Stimulated activated naive B cell treated with anti-CD40 and anti-IgM and Interleukin-4, amounts not matched to agents 10 μg/mL and 1 μg/mL and 100 μg/mL, for 72 hours (primary cell): ENCODE data around the gene KCNC4.

ENCODE experiments used
- ATAC-seq, 2 donors: fragments of 150-1000 bp; cut with Tn5 transposase; replicated peaks; 2 replicates each; pipeline ENCODE4 v1.10.0; 2021; ENCODE audit warnings: moderate library complexity in 1 of 2
- DNase-seq: peaks from one replicate; pipeline ENCODE4 v3.0.0; 2021
- H3K27ac Mint-ChIP-seq: one replicate; pipeline ENCODE4 v1.8.0; 2022; ENCODE audit warnings: mild to moderate bottlenecking, mixed read lengths
- H3K27me3 Mint-ChIP-seq, 2 donors: one replicate each; pipeline ENCODE4 v1.8.0; 2022; ENCODE audit warnings: mixed read lengths in 2 of 2
- H3K36me3 Mint-ChIP-seq, 2 donors: one replicate each; pipeline ENCODE4 v1.8.0; 2022; ENCODE audit warnings: mixed read lengths in 2 of 2, mild to moderate bottlenecking in 1 of 2
- H3K4me1 Mint-ChIP-seq, 2 donors: one replicate each; pipeline ENCODE4 v1.8.0; 2022; ENCODE audit warnings: mixed read lengths in 2 of 2, mild to moderate bottlenecking in 1 of 2
- H3K4me3 Mint-ChIP-seq, 2 donors: one replicate each; pipeline ENCODE4 v1.8.0; 2022; ENCODE audit warnings: mild to moderate bottlenecking in 2 of 2, mixed read lengths in 2 of 2, moderate library complexity in 1 of 2
- H3K9me3 Mint-ChIP-seq, 2 donors: one replicate each; pipeline ENCODE4 v1.8.0; 2022; ENCODE audit warnings: mixed read lengths in 2 of 2, mild to moderate bottlenecking in 1 of 2

Gene KCNC4

DNA sequence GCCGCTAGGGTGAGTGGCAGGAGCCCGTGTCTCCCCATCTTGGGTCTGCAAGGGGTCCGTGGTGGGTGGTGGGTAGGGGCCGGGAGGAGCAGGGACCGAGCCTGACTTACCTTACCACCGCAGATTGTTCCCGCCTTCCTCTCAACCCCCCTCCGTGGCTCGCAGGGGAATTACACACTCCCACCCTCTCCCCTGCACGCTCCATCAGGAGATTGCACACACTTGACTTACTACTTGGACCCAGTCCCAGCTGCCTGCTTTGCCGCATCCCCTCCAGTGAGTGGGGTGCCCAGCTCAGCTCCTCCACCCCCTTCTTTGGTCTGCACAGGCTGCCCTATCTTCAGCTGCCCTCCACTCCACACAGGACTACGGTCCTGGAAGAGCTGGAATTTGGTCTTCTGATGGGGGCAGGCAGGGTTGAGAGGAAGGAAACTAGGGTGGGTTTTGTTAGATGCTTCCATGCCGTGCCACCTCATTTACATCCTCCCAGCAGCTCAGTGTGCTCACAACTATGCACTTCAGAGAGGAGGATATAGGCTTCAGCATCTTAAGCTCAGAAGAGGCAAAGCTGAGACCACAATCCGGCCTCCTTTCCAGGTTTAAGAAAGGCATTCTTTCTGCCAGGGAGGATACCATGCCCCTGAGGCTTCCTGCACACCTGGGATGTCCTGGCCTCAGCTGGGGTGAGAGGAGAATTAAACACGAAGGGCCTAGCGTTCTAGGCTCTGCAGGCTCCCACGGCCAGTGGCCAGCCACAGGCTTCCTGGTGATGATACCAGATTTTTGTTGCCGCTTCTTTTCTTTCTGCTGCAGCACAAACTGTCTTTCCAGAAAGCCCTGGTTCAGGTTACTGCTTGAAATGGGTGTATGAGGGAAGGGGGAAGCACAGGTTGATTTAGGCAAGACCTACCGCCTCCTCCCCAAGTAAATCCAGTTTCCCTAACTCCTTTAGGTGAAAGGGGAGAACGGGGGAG lies 2.3 kb downstream of the KCNC4 start:
- Mint-ChIP-seq H3K4me3 (peak overlapping the region; percentile 73 to 75), H3K36me3 (no peaks in the 10 kb centered on the region), H3K27me3 (peaks cover 0 to 6% of the 10 kb centered on the region in 2 donors), H3K4me1 (peaks cover 22 to 56% of the 10 kb centered on the region in 2 donors), H3K9me3 (peaks cover 0 to 1% of the 10 kb centered on the region in 2 donors), H3K27ac (peak overlapping the region; percentile 9)
- DNase-seq, result no peak
- ATAC-seq, result no peak

DNA sequence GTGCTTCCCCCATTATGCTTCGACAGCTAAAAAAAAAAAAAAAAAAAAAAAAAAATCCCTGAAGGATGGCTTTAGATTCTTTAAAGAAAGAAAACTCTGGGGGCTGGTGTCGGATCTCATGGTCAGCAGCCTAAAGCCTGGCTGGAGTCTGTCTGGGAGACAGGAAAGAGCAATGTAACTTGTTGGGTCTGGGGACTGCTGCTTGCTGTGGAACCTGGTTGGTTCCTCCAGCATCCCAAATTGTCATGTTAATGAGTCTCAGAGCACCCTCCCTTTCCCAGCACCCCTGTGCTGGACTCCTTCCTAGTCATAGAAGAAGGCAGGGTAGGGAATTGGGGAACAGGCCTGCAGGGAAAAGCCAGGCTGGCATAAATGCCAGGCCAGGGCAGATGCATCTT lies 3.0 kb downstream of the KCNC4 start:
- no peak for DNase-seq
- Mint-ChIP-seq H3K9me3 (peaks cover 0 to 1% of the 10 kb centered on the region in 2 donors), H3K4me3 (no peak overlapping the region), H3K4me1 (peaks cover 22 to 49% of the 10 kb centered on the region in 2 donors), H3K27me3 (peaks cover 0 to 6% of the 10 kb centered on the region in 2 donors), H3K27ac (no peak overlapping the region), H3K36me3 (no peaks in the 10 kb centered on the region)
- ATAC-seq, result no peak

DNA sequence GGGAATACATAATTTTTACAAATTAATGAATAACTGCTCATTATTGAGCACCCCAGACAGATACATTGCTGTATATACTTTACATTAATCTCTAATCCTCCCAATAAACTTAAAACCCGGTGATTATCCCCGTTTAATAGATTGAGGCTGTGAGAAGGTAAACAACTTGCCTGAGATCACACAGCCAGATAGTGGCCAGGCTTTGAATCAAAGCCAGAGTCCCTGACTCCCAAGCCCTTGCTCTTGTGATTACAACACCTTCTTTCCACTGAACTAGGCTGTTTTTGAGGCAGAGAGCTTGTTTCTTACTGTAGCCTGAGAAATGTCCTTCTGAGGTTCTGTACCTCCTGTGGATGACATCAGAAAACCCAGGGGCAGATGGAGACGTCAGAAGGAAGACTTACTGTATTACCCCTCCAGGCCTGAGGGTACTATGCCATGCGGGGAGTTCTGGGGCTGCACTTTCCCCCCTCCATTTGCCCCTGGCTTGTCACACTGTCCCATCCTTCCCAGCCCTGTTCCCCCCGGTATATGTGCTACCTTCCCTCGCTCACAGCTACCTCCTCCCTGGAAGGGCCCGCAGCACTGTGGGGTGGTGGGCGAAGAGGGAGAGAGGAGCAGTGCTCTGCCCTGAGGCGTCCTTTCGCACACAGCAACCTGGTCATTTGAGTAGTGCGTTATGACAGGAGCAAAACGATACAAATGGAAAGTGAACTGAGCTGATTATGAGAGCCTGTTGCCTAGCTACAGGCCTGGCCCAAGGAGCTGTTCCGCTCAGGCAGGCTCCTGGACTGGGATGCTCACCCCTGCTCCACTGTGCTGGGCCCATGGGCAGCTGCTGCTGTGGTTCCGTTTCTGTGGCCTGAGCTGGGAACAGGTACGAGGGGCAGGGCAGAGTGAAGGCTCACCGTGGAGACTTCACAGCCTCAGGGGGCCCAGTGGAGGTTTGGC lies 4.6 kb downstream of the KCNC4 start:
- Mint-ChIP-seq H3K4me1 (peaks cover 16 to 38% of the 10 kb centered on the region in 2 donors), H3K4me3 (no peak overlapping the region), H3K27ac (peak overlapping the region; percentile 20), H3K9me3 (peaks cover 0 to 1% of the 10 kb centered on the region in 2 donors), H3K27me3 (peaks cover 0 to 6% of the 10 kb centered on the region in 2 donors), H3K36me3 (no peaks in the 10 kb centered on the region)
- DNase-seq, result no peak
- no peak for ATAC-seq

DNA sequence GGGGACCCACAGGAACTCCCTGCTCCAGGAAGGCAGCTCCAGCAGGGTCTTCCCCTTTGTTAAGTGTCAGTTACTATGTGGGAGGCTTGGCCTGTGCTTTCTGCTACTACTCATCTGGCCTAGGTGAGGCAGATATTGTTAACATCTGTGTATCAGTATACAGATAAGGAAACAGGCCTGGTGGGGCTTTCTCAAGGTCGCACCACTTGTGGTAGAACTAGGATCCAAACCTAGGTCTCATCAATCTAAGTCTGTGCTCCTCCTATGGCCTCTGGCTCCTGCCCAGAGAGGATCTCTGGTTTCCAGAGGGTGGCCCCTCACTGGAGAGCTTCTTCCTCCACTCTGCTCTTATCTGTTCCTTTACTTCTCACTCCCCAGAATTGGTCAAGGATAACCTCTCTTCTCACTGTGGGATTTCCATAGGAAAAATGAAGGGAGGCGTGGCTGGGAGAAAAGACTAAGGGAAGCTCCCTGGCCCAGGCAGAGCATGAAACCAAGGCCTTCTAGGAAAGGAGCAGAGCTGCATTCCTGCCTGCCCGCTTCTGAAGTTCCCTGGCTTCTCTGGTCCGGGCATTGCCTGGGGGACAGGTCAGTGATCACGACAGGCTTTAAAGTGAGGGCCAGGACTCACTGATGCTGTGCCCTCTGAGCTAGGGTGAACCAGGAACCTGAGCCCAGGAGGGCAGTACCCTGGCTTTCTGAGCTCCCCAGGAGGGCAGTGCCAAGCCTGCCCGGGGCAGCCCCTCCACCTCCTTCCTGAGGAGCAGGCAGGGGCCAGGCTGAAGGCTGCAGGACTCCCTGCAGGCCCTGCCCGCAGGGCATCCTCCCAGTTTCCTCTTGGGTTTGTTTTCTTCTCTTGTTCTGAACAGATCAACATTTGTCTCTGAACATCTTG lies 5.8 kb downstream of the KCNC4 start:
- DNase-seq, result no peak
- Mint-ChIP-seq H3K4me3 (no peak overlapping the region), H3K27me3 (peaks cover 0 to 6% of the 10 kb centered on the region in 2 donors), H3K9me3 (peaks cover 0 to 1% of the 10 kb centered on the region in 2 donors), H3K27ac (no peak overlapping the region), H3K4me1 (peaks cover 15 to 32% of the 10 kb centered on the region in 2 donors), H3K36me3 (no peaks in the 10 kb centered on the region)
- no peak for ATAC-seq

DNA sequence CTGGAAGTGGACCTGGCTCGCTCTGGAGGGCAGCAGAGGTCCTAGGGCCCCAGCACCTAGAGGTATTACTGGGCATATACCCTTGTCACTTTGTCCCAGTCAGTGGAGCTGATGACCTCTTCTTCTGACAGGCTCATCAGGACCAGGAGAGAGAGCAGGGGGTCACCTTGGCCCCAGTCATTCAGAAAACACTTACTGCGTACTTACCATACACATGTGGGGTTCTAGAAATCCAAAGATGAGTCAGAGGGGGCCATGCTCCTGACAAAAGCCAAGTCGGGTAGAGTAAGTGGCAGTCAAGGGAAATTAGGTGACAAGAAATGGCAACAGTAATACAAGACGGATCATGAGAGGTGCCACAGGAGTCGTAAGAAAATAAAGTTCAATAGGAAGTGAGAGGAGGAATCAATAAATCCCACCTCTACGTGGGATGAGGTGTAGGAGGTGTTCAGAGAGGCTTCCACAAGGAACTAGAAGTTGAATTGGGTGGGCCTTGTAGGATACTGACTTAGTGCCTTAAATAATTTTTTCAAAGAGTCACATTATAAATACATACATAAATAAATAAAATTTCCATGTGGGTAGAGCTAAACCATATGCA lies 6.8 kb downstream of the KCNC4 start:
- Mint-ChIP-seq H3K27me3 (peaks cover 0 to 6% of the 10 kb centered on the region in 2 donors), H3K27ac (no peak overlapping the region), H3K36me3 (no peaks in the 10 kb centered on the region), H3K9me3 (peaks cover 0 to 1% of the 10 kb centered on the region in 2 donors), H3K4me3 (no peak overlapping the region), H3K4me1 (peaks cover 10 to 26% of the 10 kb centered on the region in 2 donors)
- DNase-seq, result no peak
- peak in 1 of 2 donors; percentile 55 for ATAC-seq

DNA sequence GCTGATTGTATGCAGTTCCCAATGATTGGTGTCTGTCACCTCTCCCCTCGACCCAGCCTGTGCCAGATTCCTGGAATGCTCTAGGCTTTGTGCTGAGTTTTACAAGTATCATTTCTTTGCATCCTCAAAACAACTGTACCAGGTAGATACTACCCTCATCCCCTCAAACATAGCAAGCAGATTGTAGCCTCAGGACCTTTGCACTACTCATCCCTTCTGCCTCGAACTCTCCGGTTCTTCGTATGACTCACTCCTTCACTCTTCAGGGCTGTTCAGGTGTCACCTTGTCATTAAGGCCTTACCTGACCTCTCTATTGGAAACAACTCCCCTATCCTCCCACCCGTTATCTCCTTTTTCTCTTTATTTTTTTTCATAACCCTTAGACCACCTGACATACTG lies 8.0 kb downstream of the KCNC4 start:
- H3K4me1 Mint-ChIP-seq, result peaks cover 6 to 16% of the 10 kb centered on the region in 2 donors
- no peak overlapping the region for H3K4me3 Mint-ChIP-seq
- no peak overlapping the region for H3K27ac Mint-ChIP-seq
- H3K27me3 Mint-ChIP-seq, result no peaks in the 10 kb centered on the region
- H3K9me3 Mint-ChIP-seq, result no peaks in the 10 kb centered on the region
- ATAC-seq (no peak), DNase-seq (no peak)
- peaks cover 5% of the 10 kb centered on the region in 2 donors for H3K36me3 Mint-ChIP-seq

DNA sequence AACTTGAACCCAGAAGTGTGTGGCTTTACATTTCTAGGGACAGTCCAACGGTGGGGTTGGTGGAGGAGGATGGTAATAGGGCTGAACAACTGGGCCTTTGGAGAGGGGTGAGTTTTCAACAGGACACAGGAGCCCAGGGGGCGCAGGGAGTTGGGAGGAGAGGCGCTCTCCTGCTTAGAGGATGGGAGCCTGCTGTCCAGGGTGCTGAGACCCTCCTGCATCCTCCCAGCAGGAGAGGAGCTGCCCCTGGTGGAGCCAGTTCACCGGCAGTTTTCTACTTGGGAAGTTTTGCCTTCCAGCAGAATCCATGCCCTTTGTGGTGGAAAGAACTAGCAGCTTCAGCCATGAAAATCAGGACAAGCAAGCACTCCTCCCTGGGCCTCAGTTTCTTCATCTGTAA lies 8.6 kb downstream of the KCNC4 start:
- H3K36me3 Mint-ChIP-seq, result peaks cover 10 to 11% of the 10 kb centered on the region in 2 donors
- H3K4me3 Mint-ChIP-seq, result no peak overlapping the region
- ATAC-seq, result no peak
- no peaks in the 10 kb centered on the region for H3K27me3 Mint-ChIP-seq
- H3K4me1 Mint-ChIP-seq, result peaks cover 3 to 10% of the 10 kb centered on the region in 2 donors
- no peak overlapping the region for H3K27ac Mint-ChIP-seq
- DNase-seq, result no peak
- H3K9me3 Mint-ChIP-seq, result no peaks in the 10 kb centered on the region

DNA sequence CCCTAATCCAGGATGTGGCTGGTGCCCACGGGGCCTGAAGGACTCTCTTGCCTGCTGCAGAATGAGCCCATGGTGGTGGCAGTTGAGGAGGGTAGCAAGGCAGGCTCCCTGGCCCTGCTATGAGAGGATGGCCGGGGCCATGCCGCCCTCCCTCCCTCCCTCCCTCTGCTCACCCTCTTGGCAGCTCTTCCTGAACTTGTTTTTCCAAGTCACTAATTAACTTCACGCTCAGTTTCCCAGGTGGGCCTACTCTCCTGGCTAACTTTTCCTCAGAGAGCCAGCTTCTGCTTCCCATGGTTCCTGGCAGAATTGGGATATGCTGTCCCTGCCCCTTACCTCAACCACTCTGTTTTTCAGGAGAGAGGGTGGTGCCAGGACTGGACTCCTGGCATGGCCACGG lies 10.2 kb downstream of the KCNC4 start:
- DNase-seq (no peak), ATAC-seq (no peak)
- H3K4me1 Mint-ChIP-seq, result peaks cover 0 to 5% of the 10 kb centered on the region in 2 donors
- no peak overlapping the region for H3K27ac Mint-ChIP-seq
- no peak overlapping the region for H3K4me3 Mint-ChIP-seq
- H3K27me3 Mint-ChIP-seq, result no peaks in the 10 kb centered on the region
- no peaks in the 10 kb centered on the region for H3K9me3 Mint-ChIP-seq
- H3K36me3 Mint-ChIP-seq, result peaks cover 17 to 19% of the 10 kb centered on the region in 2 donors

DNA sequence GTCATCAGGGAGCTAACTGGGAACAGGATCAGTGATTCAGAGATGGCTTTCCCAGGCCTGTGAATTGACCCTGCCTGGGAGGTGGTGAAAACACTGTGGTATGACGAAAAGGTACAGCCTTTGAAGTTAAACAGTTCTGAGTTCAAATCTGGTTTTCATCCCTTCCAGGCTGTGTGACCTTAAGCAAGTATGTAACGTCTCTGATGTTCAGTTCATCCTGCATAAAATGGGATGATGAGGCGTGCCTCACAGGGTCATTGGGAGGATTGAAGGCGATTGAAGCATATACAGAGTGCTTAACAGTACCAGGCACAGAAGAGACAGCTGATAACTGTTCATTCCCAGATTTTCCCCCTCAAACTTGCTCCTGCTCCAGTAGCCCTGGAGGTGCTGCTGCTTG lies 11.0 kb downstream of the KCNC4 start:
- Mint-ChIP-seq H3K4me3 (no peak overlapping the region), H3K27ac (no peak overlapping the region), H3K27me3 (no peaks in the 10 kb centered on the region), H3K36me3 (peaks cover 17 to 19% of the 10 kb centered on the region in 2 donors), H3K9me3 (no peaks in the 10 kb centered on the region), H3K4me1 (peaks cover 0 to 5% of the 10 kb centered on the region in 2 donors)
- no peak for DNase-seq
- no peak for ATAC-seq

DNA sequence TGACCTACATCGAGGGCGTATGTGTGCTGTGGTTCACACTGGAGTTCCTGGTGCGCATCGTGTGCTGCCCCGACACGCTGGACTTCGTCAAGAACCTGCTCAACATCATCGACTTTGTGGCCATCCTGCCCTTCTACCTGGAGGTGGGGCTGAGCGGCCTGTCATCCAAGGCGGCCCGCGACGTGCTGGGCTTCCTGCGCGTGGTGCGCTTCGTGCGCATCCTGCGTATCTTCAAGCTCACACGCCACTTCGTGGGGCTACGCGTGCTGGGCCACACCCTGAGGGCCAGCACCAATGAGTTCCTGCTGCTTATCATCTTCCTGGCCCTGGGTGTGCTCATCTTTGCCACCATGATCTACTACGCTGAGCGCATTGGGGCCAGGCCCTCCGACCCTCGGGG lies 13.0 kb downstream of the KCNC4 start:
- no peak for DNase-seq
- peak overlapping the region; percentile 15 for H3K27ac Mint-ChIP-seq
- H3K27me3 Mint-ChIP-seq, result no peaks in the 10 kb centered on the region
- H3K36me3 Mint-ChIP-seq, result peaks cover 19 to 22% of the 10 kb centered on the region in 2 donors
- no peaks in the 10 kb centered on the region for H3K9me3 Mint-ChIP-seq
- H3K4me3 Mint-ChIP-seq, result no peak overlapping the region
- ATAC-seq, result no peak
- peaks cover 0 to 2% of the 10 kb centered on the region in 2 donors for H3K4me1 Mint-ChIP-seq

DNA sequence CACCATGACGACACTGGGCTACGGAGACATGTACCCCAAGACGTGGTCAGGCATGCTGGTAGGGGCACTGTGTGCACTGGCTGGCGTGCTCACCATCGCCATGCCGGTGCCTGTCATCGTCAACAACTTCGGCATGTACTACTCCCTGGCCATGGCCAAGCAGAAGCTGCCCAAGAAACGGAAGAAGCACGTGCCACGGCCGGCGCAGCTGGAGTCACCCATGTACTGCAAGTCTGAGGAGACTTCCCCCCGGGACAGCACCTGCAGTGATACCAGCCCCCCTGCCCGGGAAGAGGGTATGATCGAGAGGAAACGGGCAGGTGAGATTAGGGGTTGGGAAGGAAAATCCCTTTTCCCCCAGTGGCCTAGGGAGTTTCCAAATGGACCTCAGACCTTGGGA lies 13.5 kb downstream of the KCNC4 start:
- H3K4me1 Mint-ChIP-seq, result peaks cover 0 to 2% of the 10 kb centered on the region in 2 donors
- peak overlapping the region; percentile 15 for H3K27ac Mint-ChIP-seq
- ATAC-seq, result no peak
- H3K36me3 Mint-ChIP-seq, result peaks cover 19 to 22% of the 10 kb centered on the region in 2 donors
- no peak for DNase-seq
- no peaks in the 10 kb centered on the region for H3K27me3 Mint-ChIP-seq
- no peaks in the 10 kb centered on the region for H3K9me3 Mint-ChIP-seq
- H3K4me3 Mint-ChIP-seq, result no peak overlapping the region

DNA sequence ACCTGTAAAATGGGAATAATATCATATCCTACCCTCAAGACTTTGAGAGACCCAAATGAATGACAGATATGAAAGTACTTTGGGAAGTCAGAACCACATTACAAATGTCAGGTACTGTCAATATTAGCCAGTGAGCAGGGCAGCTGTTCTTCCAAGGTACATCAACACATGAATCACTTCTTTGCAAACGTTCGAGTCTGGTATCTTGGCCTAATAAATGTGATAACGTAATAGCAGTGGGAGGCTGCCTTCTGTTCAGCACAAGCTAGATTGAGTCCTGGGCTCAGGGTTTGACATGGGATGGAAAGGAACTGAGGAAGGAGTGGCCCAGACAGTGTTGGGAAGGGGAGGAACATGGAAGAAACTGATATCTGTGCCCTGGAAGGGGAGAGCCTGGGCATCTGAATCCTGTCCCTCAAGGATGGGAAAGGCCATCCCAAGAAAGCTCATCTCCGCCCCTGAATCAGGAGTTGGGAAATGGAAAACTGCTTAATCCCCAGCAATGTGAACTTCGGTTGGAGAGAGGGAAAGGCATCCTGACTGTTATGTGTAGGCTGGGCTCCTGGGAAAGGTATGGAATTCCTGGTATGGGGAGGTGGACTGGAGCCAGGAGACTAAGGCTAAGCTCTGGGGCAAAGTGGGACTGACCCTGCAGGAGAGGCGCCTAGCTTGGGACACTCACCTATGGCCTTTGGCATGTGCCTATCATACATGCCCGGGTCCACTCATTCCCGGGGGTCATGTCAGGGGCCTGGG lies 14.3 kb downstream of the KCNC4 start:
- H3K4me3 Mint-ChIP-seq, result no peak overlapping the region

More for the DNA sequence above, 14.3 kb downstream of the KCNC4 start:
- Mint-ChIP-seq H3K4me1 (peaks cover 0 to 2% of the 10 kb centered on the region in 2 donors), H3K27ac (no peak overlapping the region), H3K27me3 (no peaks in the 10 kb centered on the region), H3K9me3 (no peaks in the 10 kb centered on the region), H3K36me3 (peaks cover 22 to 24% of the 10 kb centered on the region in 2 donors)
- ATAC-seq (no peak), DNase-seq (no peak)
